Liver (tissue), 3 donors: ENCODE measurements around the gene CBL.

ENCODE experiments used
- ATF3 ChIP-seq: IDR thresholded peaks from 2 replicates; pipeline ENCODE4 v1.6.1; 2016; ENCODE audit warnings: antibody characterized with exemption
- CTCF ChIP-seq: fragments of 150-350 bp; IDR thresholded peaks from 2 replicates; pipeline ENCODE4 v1.5.1; 2017; ENCODE audit warnings: improper control_type of control experiment, low read depth, low read length; ENCODE audit not compliant: missing input control
- EGR1 ChIP-seq, 2 donors: IDR thresholded peaks; 2 replicates each; pipeline ENCODE4 v1.6.1; 2016 to 2018; ENCODE audit warnings: antibody characterized with exemption in 2 of 2, low read depth in 2 of 2
- GABPA ChIP-seq, 2 donors: IDR thresholded peaks in 1 of 2; conservative IDR thresholded peaks in 1 of 2; 2 replicates each; pipeline ENCODE4 v1.6.1; 2016; ENCODE audit warnings: antibody characterized with exemption in 2 of 2, mild to moderate bottlenecking in 1 of 2, moderate library complexity in 1 of 2
- JUND ChIP-seq, 2 donors: IDR thresholded peaks; 2 replicates each; pipeline ENCODE4 v1.6.1; 2016; ENCODE audit warnings: antibody characterized with exemption in 2 of 2
- NR2F2 ChIP-seq: IDR thresholded peaks from 2 replicates; pipeline ENCODE4 v1.6.1; 2016; ENCODE audit warnings: antibody characterized with exemption
- RAD21 ChIP-seq, 2 donors: IDR thresholded peaks; 2 replicates each; pipeline ENCODE4 v1.6.1; 2016; ENCODE audit warnings: antibody characterized with exemption in 2 of 2, mild to moderate bottlenecking in 2 of 2
- SP1 ChIP-seq: IDR thresholded peaks from 2 replicates; pipeline ENCODE4 v1.6.1; 2018; ENCODE audit warnings: antibody characterized with exemption, mild to moderate bottlenecking
- TAF1 ChIP-seq: conservative IDR thresholded peaks from 2 replicates; pipeline ENCODE4 v1.6.1; 2016; ENCODE audit warnings: antibody characterized with exemption, mild to moderate bottlenecking
- YY1 ChIP-seq: IDR thresholded peaks from 2 replicates; pipeline ENCODE4 v1.6.1; 2016; ENCODE audit warnings: antibody characterized with exemption, mild to moderate bottlenecking
- ZBTB33 ChIP-seq: IDR thresholded peaks from 2 replicates; pipeline ENCODE4 v1.6.1; 2016; ENCODE audit warnings: antibody characterized with exemption
- TF ChIP-seq, protein P1 (sequence below): IDR thresholded peaks from 2 replicates; pipeline ENCODE4 v1.6.1; 2016; ENCODE audit warnings: antibody characterized with exemption, mild to moderate bottlenecking
- TF ChIP-seq, protein P2 (sequence below): IDR thresholded peaks from 2 replicates; pipeline ENCODE4 v1.6.1; 2016; ENCODE audit warnings: antibody characterized with exemption
- donor health status: healthy.
- donor health status: healthy.

DNA sequence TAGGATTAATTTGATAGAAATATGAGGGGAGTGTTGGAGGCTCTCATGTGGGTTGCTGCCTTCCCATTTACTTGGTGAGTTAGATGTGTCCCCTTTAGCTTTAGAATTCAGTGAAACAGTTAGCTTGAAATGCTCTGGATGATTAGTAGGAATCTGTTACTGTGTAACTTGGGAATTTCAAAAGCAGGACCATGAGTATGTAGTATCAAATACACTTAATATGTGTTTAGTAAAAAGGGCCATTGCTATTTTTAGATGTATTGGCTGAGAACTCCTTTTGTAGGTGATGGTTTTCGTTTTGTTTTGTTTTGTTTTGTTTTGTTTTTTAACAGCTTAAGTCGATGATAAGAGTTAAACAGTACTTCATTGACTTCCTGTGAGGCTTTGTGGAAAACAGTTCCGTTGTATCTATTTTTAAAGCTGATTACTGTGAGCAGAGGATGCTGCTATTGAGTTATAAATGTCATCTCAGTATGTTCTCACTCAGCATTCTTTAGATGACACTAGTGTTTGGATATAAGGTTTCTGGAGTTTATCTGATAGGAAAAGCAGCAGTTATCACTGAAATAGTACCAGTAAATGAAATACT lies 57.3 kb downstream of the CBL start:
- TF ChIP-seq YY1 (no peak), TAF1 (no peak), CTCF (no peak), SP1 (no peak), EGR1 (IDR thresholded peaks at IDR 0.05; ENCODE audit: low read depth in 2 of 2) (no peak), NR2F2 (no peak), RAD21 (IDR thresholded peaks at IDR 0.05) (peak in 1 of 2 donors; percentile 5), JUND (IDR thresholded peaks at IDR 0.05) (no peak), GABPA (IDR thresholded peaks at IDR 0.05 in 1 of 2, conservative IDR thresholded peaks at IDR 0.05 in 1 of 2) (no peak), ATF3 (no peak), ZBTB33 (no peak)
- TF ChIP-seq, protein P1, sequence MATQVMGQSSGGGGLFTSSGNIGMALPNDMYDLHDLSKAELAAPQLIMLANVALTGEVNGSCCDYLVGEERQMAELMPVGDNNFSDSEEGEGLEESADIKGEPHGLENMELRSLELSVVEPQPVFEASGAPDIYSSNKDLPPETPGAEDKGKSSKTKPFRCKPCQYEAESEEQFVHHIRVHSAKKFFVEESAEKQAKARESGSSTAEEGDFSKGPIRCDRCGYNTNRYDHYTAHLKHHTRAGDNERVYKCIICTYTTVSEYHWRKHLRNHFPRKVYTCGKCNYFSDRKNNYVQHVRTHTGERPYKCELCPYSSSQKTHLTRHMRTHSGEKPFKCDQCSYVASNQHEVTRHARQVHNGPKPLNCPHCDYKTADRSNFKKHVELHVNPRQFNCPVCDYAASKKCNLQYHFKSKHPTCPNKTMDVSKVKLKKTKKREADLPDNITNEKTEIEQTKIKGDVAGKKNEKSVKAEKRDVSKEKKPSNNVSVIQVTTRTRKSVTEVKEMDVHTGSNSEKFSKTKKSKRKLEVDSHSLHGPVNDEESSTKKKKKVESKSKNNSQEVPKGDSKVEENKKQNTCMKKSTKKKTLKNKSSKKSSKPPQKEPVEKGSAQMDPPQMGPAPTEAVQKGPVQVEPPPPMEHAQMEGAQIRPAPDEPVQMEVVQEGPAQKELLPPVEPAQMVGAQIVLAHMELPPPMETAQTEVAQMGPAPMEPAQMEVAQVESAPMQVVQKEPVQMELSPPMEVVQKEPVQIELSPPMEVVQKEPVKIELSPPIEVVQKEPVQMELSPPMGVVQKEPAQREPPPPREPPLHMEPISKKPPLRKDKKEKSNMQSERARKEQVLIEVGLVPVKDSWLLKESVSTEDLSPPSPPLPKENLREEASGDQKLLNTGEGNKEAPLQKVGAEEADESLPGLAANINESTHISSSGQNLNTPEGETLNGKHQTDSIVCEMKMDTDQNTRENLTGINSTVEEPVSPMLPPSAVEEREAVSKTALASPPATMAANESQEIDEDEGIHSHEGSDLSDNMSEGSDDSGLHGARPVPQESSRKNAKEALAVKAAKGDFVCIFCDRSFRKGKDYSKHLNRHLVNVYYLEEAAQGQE: no peak
- TF ChIP-seq, protein P2, sequence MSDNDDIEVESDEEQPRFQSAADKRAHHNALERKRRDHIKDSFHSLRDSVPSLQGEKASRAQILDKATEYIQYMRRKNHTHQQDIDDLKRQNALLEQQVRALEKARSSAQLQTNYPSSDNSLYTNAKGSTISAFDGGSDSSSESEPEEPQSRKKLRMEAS: no peak
